Epithelial cell of proximal tubule (primary cell): ENCODE results near the gene KRTAP12-1. TPM values are rescaled to one million over a fixed set of nuclear protein-coding genes. Genes with fewer than 3 reads are reported as not detected.

Source experiments
- DNase-seq: peaks from one replicate; pipeline ENCODE4 v3.0.0-alpha.2; 2011; ENCODE audit warnings: low read depth
- H3K4me3 ChIP-seq: 2 replicates; pipeline ENCODE4 v1.5.1; 2011; ENCODE audit warnings: low read depth, mild to moderate bottlenecking, low read length
- total RNA-seq: library from RNA; depleted of rRNA; stranded (reverse); fragments of >200 nt; gene quantifications from 2 replicates; pipeline ENCODE4 v1.2.3, GENCODE V29; 2015
- TF ChIP-seq, protein P1 (sequence below): conservative IDR thresholded peaks from 2 replicates; pipeline ENCODE4 v1.5.1; 2012; ENCODE audit warnings: low read depth, mild to moderate bottlenecking, low read length

Gene KRTAP12-1
- total RNA-seq, 1 donor from 2014 or later = not detected

DNA sequence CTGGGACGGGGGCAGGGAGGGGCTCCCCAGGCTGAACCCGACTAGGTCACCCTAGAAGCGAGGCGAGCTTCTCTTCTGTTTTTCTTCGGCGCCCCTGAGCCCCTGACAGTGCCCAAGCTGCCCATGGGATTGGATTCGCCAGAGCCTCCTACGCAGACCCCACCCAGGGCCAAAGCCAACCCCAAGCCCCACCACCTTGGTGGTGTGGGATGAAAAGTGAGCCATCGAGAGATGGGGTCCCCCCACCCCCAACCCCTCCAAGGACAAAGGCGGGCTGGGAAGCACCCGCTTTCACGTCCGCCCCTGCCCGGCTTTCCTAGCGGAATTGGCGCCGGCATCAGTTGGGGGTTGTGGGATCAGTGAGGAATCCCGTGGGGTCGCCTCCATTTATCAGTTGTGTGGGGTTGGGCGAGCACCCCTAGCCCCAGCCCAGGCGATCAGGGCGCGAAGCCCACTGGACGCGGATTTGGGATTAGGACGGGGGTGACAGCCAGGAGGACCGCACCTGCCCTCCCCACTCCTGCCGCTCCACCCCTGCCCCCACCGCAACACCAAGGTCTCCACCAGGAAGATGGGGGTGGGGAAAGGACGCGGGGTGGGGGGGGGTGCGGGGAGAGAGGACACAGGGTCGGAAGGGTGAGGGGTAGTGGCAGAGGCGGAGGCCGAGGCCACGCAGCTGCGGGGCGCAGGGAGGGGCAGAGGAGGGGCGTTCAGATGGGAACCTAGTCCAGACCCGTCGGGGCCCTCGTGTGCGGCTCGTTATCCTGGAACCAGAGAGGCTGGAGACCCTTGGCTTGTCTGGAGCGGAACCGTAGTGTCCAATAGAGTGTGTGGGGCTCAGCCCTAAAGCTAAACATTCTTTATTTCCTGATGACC, 25.0 kb upstream of the KRTAP12-1 start:
- TF ChIP-seq, protein P1, sequence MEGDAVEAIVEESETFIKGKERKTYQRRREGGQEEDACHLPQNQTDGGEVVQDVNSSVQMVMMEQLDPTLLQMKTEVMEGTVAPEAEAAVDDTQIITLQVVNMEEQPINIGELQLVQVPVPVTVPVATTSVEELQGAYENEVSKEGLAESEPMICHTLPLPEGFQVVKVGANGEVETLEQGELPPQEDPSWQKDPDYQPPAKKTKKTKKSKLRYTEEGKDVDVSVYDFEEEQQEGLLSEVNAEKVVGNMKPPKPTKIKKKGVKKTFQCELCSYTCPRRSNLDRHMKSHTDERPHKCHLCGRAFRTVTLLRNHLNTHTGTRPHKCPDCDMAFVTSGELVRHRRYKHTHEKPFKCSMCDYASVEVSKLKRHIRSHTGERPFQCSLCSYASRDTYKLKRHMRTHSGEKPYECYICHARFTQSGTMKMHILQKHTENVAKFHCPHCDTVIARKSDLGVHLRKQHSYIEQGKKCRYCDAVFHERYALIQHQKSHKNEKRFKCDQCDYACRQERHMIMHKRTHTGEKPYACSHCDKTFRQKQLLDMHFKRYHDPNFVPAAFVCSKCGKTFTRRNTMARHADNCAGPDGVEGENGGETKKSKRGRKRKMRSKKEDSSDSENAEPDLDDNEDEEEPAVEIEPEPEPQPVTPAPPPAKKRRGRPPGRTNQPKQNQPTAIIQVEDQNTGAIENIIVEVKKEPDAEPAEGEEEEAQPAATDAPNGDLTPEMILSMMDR = no peak
- H3K4me3 ChIP-seq = no peak overlapping the region
- no peak for DNase-seq

DNA sequence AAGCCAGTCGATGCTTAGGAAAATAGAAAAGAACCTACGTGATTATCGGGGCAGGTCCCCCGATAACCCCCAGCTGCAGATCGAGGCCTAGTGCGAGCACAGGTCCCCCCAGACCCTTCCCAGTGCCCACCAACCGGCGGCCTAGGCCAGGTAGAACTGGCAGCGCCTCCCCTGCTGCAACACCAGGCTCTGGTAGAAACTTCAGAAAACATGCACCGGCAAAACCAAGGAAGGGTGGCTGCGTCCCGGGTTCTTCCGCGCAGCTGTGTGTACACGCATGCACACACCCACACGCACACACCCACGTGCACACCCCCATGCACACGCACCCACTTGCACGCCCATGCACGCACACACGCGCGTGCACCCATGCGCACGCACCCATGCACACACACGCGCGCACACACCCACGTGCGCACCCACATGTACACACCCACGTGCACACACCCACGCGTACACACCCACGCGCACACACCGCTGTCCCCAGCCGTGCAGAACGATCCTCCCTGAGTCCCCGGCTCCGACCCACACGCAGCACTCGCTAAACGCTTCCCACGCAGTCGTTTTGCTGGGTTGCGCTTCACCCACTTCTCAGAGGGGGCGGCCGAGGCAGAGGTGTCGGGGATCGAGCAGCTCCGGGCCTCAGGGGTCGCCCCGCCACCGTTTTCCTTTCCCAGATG, 24.2 kb upstream of the KRTAP12-1 start:
- DNase-seq = no peak
- TF ChIP-seq, protein P1 = no peak
- no peak overlapping the region for H3K4me3 ChIP-seq

DNA sequence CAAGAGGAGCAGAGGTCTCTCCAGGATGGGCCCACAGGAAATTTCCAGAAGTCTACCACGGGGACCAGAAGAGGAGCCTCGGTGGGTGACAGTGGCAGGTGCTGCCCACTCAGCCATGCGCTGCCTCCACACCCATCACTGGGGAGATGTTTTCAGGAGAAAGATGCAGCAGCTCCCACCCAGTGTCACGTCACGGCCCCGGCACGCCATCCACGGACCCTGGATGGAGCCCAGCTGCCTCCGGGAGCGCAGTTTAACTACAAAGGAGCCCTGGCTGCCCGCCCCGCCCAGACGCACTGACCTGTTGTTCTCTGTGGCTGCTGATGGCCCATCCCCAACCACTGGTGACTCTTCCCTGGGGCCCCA, 22.7 kb upstream of the KRTAP12-1 start:
- DNase-seq = no peak
- H3K4me3 ChIP-seq = no peak overlapping the region
- TF ChIP-seq, protein P1 = no peak

DNA sequence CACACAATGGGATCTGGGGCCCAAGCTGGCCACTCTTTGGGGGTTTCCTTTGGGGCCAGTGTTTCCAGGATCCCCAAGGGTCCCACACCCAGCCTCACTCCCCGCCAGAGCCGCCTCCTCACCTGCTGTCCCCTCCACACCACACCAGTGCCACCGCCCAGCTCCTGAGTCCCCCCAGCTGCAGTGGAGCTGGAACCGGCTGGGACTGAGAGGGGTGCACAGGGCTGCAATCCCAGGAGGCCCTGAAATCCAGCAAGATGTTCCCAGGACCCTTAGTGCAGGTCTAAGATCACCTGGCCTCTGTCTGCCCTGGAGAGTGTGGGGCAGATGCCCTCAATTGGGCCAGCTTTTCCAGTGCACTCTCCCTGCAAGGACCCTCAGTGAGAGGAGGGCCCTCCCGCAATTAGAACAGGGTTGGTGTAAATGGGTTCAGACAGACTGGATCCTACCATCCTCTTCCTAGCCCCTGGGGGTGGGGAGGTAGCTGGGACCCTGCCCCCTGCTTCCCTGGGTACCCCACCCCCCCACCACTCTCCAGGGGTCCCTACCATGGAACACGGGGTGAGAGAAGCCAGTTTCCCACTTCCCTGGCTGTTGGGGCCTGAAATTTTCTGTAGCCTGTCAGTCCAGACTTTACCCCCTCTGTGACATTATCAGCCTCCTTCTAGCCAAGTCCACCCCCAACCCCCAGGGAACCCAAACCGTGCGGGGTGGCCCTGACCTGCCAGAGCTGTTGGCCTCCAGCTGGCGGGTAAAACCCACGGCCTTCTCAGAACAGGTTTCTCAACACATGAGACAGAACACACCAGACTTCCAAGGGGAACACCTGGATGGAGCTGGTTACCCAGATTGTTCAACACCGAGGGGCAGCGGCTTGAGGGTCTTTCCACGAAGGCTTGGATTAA, 22.0 kb upstream of the KRTAP12-1 start:
- H3K4me3 ChIP-seq = no peak overlapping the region
- TF ChIP-seq, protein P1 = no peak
- DNase-seq = no peak

DNA sequence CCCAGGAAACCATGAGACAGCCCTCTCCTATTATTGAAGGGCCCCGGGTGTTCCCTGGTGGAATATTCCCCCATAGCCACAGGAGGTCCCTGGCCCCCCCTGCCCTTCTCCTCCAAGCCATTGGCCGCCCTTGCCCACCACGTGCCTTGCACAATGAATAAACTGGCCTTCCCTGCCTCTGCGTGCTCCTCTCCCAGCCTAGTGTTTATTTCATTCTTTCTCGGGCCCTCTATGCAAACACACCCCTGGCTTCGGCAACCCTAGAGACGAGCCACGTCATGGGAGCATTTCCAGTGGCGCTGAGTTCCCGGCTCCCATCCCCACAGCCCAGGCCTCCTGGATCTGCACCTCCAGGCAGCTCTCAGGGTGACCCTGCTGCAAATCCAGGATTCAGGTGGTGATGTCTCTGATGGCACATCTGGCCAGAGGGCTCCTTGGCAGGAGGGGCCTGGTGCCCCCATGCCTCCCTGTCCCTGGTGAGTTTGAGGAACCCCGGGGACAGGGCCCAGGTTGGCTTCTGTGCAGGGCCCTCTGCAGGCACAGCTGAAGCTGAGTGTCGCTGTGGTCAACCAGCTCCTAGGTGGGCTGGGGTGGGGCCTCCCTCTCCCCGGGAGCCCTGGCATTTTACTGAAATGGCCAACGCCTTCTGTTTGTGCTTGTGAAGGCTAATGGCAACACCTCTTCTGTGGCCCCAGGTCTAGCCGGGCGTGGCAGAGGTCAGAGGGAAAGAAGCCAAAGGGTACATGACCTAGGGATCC, 21.2 kb upstream of the KRTAP12-1 start:
- DNase-seq = no peak
- TF ChIP-seq, protein P1 = no peak
- H3K4me3 ChIP-seq = no peak overlapping the region
